Stimulated activated CD4-positive, alpha-beta T cell treated with anti-CD3 and anti-CD28 coated beads, Interleukin-15, amount 100 ng/mL, for 48 hours (primary cell): ENCODE results near the gene ENO1.
"Not testable (repeated sequence)": the region's sequence is repeated elsewhere in the genome, so short reads cannot be mapped to it uniquely, and the experiment has no call there.

ENCODE experiments used
- DNase-seq, 2 donors: peaks; one replicate each; pipeline ENCODE4 v3.0.0-alpha.2; 2020; ENCODE audit warnings: low read depth in 2 of 2

Gene ENO1

GRCh38 chr1:8896775-8897174 lies 18.3 kb upstream of the ENO1 start:
- not testable (repeated sequence) for DNase-seq

GRCh38 chr1:8892026-8892425 lies 13.5 kb upstream of the ENO1 start:
- DNase-seq: no peak

DNA sequence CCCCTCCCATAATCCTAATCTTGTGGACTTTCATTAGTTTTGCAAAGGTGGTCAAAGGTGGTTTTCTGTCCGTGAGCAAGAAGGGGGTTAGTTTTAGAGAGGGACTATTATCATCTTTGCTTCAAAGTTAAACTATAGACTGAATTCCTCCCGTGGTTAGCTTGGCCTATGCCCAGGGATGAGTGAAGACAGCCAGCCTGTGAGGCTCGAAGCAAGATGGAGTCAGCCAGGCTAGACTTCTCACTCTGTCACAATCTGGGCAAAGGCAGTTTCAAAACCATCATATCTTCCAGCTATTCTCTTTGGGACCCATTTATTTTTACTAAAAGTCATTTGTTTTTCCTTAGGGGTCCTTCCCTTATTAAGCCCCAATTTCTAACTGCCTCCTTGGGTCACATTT lies 12.9 kb upstream of the ENO1 start:
- DNase-seq: no peak

- DNase-seq: no peak
Measured at GRCh38 chr1:8889925-8890785, 11.7 kb upstream of the ENO1 start.

GRCh38 chr1:8889103-8889846 lies 10.8 kb upstream of the ENO1 start:
- no peak for DNase-seq

- no peak for DNase-seq
Measured at GRCh38 chr1:8886589-8886988, 8.1 kb upstream of the ENO1 start.

DNA sequence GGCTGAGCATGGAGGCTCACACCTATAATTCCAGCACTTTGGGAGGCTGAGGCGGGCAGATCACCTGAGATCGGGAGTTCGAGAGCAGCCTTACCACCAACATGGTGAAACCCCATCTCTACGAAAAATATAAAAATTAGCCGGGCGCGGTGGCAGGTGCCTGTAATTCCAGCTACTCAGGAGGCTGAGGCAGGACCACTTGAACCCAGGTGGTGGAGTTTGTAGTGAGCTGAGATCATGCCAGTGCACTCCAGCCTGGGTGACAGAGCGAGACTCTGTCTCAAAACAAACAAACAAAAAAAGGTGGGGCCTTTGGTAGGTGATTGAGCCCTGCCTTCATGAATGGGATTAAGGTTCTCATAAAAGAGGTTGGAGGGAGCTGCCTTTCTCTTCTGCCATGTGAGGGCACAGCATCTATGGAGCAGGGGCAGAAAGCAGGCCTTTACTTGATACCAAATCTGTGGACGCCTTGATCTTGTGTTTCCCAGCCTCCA lies 7.6 kb upstream of the ENO1 start:
- DNase-seq: not testable (repeated sequence)

- not testable (repeated sequence) for DNase-seq
Measured at GRCh38 chr1:8884105-8884504, 5.6 kb upstream of the ENO1 start.

GRCh38 chr1:8883491-8883890 lies 5.0 kb upstream of the ENO1 start:
- no peak for DNase-seq

DNA sequence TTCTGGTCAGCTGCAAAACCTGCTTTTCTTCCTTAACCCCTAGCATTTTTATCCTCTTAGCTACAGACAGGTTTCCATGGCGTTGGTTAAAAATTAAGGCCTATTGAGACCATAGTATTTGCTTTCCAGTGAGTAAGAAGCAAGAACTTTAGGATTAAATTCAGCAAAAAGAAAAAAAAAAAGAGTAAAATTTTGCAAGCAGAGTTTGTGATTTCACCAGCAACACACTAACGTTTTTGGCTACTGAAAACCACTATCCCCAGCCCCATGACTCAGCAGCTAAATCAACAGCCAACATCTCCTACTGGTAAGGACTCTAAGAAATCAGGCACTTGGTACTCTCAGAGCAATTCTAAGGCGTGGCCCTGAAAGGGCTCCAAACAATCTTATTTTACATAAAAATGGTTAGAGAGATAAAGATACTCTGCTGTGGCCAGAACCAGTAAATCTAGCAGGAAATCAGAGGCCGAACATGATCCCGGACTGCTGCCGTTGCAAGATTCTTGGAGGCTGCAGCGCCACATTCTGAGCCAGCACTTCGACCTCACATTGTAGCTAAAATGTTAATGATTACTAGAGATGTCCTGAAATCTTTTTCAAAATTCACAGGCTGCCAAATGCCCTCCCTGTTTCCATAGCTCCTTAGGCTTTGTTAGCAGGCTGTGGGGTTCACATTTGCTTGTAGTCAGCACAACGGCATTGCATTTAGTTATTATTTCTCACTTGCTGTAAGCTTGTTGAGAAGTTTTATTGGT lies 1.6 kb upstream of the ENO1 start:
- DNase-seq: peak in 1 of 2 donors; percentile 50

GRCh38 chr1:8879464-8879921 lies 1.0 kb upstream of the ENO1 start:
- no peak for DNase-seq

GRCh38 chr1:8878698-8879463 lies 395 bp upstream of the ENO1 start:
- DNase-seq: peak; percentile 98 to 99

DNA sequence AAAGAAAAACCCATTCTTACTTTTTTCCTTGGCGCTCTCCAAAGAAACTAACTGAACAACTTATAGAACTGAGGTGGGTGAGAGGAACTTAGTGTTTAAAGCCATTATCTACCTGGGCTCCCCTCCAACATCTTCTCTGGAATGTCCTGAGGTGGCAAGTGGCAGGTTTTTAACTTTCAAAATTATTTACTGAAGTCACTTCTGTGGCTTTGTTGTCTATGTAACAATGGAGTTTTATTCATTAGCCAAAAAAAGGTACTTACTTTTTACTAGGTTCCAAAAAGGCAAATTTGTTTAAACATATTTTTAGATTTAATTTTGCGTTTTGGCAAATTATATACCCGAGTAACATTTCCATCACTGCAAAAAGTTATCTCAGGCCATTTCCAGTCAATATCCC lies 2.4 kb downstream of the ENO1 start:
- DNase-seq: no peak

DNA sequence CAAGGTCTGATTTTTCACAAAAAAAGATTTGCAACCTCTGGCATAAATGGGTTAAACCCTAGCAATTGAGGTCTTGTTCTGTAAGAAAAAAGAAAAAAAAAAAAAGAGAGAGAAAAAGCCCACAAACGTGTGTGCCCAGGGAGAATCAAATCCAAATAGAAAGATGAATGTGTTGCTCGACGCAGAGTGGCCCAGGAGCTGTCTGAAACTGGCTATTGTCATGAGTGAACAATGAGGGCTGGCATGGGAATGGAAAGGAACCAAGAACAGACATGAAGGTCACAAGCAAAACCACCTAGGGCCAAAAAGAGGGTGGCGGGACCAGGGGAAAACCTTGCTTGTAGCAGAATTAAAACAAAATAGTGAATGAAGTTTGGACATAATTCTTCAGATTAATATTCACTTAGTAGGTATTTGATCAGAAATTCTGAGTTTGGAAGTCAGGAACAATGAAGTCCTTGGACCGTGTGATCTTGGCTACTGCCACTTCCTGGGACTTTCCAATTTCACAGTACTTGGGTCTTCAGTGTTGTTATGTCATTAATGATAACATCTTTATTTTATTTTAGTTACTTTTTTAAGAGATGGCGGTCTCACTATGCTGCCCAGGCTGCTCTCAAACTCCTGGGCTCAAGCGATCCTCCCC lies 3.1 kb downstream of the ENO1 start:
- DNase-seq: no peak

- DNase-seq: no peak
Measured at GRCh38 chr1:8874230-8875201, 4.0 kb downstream of the ENO1 start.

DNA sequence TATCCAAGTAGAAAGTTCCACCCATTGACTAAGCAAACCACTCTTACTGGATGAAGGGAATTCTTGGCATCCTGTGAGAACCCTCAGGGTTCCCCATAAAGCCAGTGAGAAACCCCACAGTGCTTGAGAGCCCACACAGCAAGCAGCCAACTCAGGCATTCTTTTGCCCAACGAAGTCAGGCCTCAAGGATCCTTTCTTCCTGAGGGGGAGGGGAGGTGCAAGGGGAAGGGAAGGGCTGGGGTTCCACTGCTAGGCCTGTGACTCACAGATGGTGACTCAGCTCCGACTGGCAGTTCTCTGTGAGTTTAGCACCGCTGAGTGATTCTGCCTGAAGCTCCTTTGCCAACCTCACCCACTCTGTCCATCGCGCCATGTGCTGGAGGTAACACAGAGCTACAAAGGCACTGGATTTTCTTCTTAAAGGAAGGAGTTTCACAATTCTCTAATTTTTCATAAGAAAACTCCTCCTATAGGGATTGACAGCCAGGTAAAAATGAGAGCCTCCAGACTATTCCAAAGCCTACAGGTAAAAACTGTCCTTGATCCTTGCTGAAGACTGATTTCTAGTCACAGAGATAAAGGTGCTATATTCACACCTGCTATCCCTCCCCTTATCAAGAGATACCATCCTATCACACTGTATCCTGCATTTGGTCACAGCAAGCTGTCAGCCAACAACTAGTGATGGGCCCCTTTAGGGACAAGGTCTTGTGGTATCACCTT lies 4.8 kb downstream of the ENO1 start:
- DNase-seq: peak; percentile 80 to 84

- no peak for DNase-seq
Measured at GRCh38 chr1:8873001-8873400, 5.5 kb downstream of the ENO1 start.

- DNase-seq: no peak
Measured at GRCh38 chr1:8871965-8872399, 6.5 kb downstream of the ENO1 start.

DNA sequence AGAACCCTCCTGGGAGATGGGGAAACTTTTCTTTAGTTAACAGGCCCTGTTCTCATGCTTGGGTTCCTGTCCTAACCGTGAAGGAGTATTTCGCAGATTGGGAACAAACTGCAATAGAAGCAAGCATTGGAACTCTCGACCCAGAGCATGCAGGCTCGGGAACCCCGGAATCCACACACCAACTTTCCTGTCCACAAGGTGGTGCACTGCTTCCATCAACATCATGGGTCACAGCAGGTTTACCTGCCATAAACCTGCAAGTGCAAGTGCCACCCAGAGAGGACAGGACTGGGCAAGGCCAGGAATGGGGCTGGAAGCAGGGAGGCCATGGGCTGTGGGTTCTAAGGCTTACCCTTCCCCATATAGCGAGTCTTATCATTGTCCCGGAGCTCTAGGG lies 6.9 kb downstream of the ENO1 start:
- DNase-seq: no peak
